ENCODE data around the gene DHX36.

GRCh38 chr3:154250291-154250690, 74.0 kb downstream of the DHX36 start:
- TF ChIP-seq, protein P1, sequence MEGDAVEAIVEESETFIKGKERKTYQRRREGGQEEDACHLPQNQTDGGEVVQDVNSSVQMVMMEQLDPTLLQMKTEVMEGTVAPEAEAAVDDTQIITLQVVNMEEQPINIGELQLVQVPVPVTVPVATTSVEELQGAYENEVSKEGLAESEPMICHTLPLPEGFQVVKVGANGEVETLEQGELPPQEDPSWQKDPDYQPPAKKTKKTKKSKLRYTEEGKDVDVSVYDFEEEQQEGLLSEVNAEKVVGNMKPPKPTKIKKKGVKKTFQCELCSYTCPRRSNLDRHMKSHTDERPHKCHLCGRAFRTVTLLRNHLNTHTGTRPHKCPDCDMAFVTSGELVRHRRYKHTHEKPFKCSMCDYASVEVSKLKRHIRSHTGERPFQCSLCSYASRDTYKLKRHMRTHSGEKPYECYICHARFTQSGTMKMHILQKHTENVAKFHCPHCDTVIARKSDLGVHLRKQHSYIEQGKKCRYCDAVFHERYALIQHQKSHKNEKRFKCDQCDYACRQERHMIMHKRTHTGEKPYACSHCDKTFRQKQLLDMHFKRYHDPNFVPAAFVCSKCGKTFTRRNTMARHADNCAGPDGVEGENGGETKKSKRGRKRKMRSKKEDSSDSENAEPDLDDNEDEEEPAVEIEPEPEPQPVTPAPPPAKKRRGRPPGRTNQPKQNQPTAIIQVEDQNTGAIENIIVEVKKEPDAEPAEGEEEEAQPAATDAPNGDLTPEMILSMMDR (IDR thresholded peaks at IDR 0.05) = no peak
- TF ChIP-seq POLR2A (IDR thresholded peaks at IDR 0.05) = no peak
